Mammary epithelial cell (primary cell): ENCODE results near the gene CD8B2.

Source experiments
- EZH2 ChIP-seq: IDR thresholded peaks from 2 replicates; pipeline ENCODE4 v1.6.1; 2012; ENCODE audit warnings: low read length, inconsistent platforms, borderline replicate concordance
- TF ChIP-seq, protein P1 (sequence below), 2 donors: IDR thresholded peaks in 1 of 2; conservative IDR thresholded peaks in 1 of 2; 2 replicates each; pipeline ENCODE4 v1.5.1; 2011 to 2012; ENCODE audit warnings: inconsistent platforms in 2 of 2, low read length in 2 of 2, mild to moderate bottlenecking in 2 of 2, control low read depth in 1 of 2, low read depth in 1 of 2; ENCODE audit not compliant: insufficient read depth in 1 of 2; ENCODE audit errors: extremely low read depth in 1 of 2

- TF ChIP-seq, protein P1, sequence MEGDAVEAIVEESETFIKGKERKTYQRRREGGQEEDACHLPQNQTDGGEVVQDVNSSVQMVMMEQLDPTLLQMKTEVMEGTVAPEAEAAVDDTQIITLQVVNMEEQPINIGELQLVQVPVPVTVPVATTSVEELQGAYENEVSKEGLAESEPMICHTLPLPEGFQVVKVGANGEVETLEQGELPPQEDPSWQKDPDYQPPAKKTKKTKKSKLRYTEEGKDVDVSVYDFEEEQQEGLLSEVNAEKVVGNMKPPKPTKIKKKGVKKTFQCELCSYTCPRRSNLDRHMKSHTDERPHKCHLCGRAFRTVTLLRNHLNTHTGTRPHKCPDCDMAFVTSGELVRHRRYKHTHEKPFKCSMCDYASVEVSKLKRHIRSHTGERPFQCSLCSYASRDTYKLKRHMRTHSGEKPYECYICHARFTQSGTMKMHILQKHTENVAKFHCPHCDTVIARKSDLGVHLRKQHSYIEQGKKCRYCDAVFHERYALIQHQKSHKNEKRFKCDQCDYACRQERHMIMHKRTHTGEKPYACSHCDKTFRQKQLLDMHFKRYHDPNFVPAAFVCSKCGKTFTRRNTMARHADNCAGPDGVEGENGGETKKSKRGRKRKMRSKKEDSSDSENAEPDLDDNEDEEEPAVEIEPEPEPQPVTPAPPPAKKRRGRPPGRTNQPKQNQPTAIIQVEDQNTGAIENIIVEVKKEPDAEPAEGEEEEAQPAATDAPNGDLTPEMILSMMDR (conservative IDR thresholded peaks at IDR 0.05 in 1 of 2, IDR thresholded peaks at IDR 0.05 in 1 of 2; ENCODE audit: extremely low read depth in 1 of 2, insufficient read depth in 1 of 2, low read depth in 1 of 2, low read length in 2 of 2) = no peak
- TF ChIP-seq EZH2 = no peak
Measured at GRCh38 chr2:106532236-106532635, 45.1 kb downstream of the CD8B2 start.
